Upper lobe of right lung (tissue), 1 donor: ENCODE measurements around the gene VIL1. TPM values are rescaled to one million over a fixed set of nuclear protein-coding genes. Genes with fewer than 3 reads are reported as not detected.

Experiments
- ATAC-seq: fragments of 200-7000 bp; cut with Tn5 transposase; one replicate; pipeline ENCODE4 v1.9.1; 2020; ENCODE audit warnings: mild to moderate bottlenecking, moderate library complexity
- DNase-seq: peaks from one replicate; pipeline ENCODE4 v3.0.0-alpha.2; 2020
- H3K27ac ChIP-seq: fragments of 200-600 bp; one replicate; pipeline ENCODE4 v1.8.0; 2022
- H3K27me3 ChIP-seq: fragments of 200-600 bp; one replicate; pipeline ENCODE4 v1.8.0; 2022; ENCODE audit warnings: mild to moderate bottlenecking
- H3K36me3 ChIP-seq: fragments of 200-600 bp; one replicate; pipeline ENCODE4 v1.8.0; 2022
- H3K4me1 ChIP-seq: fragments of 200-600 bp; one replicate; pipeline ENCODE4 v1.8.0; 2022
- H3K4me3 ChIP-seq: fragments of 200-600 bp; one replicate; pipeline ENCODE4 v1.8.0; 2022; ENCODE audit warnings: mild to moderate bottlenecking
- H3K9me3 ChIP-seq: fragments of 200-600 bp; one replicate; pipeline ENCODE4 v1.8.0; 2022
- CTCF ChIP-seq: fragments of 200-600 bp; IDR thresholded peaks from one replicate; pipeline ENCODE4 v1.8.0; 2022; ENCODE audit warnings: antibody characterized with exemption
- intact Hi-C: fragments of 100-400 bp; cut with DNase I; formaldehyde crosslinking; loops from one replicate; pipeline ENCODE4 v1.11.0; 2022
- long read RNA-seq: library from polyadenylated mRNA; unstranded; transcript quantifications from one replicate; pipeline ENCODE4 v2.0.0, GENCODE V29; 2021
- total RNA-seq: library from RNA; stranded (reverse); fragmentation: NEBNext Ultra II Directional; extraction: Animal tissue kit (Norgen Biotek cat#: 25700); gene quantifications from one replicate; pipeline ENCODE4 v1.2.1, GENCODE V29; 2021
- donor health status: DM: no; HTN: yes; CAD: no; lungs with severe emphysema.

Gene VIL1
- total RNA-seq = not detected
- long read RNA-seq = 0 reads

GRCh38 chr2:218418717-218419458 is at the start of gene VIL1:
Gene VIL1 (plus strand): TSS chr2:218419123. CDS start chr2:218423779, 4,656 bp downstream.
- no peak within 1 kb of the TSS for H3K4me3 ChIP-seq
- H3K4me1 ChIP-seq = no peaks in the 10 kb centered on the region
- no peaks in the 10 kb centered on the region for H3K36me3 ChIP-seq
- no peak for TF ChIP-seq CTCF
- intact Hi-C loops = no loop called here
- ATAC-seq = peak; percentile 10
- no peaks in the 10 kb centered on the region for H3K9me3 ChIP-seq
- no peak for DNase-seq
- H3K27ac ChIP-seq = no peak within 1 kb of the TSS
- H3K27me3 ChIP-seq = no peaks in the 10 kb centered on the region

- DNase-seq = peak; percentile 70
- TF ChIP-seq CTCF = no peak
- Histone ChIP-seq H3K27ac (peak overlapping the region; percentile 98), H3K4me1 (peaks cover 36% of the 10 kb centered on the region), H3K36me3 (no peaks in the 10 kb centered on the region), H3K27me3 (no peaks in the 10 kb centered on the region), H3K9me3 (no peaks in the 10 kb centered on the region), H3K4me3 (peak overlapping the region; percentile 65)
- intact Hi-C loops = no loop called here
- peak; percentile 35 for ATAC-seq
Observed at GRCh38 chr2:218369330-218369729, 49.6 kb upstream of the VIL1 start.

- no peaks in the 10 kb centered on the region for H3K9me3 ChIP-seq
- intact Hi-C loops = no loop called here
- ATAC-seq (peak; percentile 64), DNase-seq (peak; percentile 82)
- no peaks in the 10 kb centered on the region for H3K27me3 ChIP-seq
- H3K4me3 ChIP-seq = no peak overlapping the region
- H3K4me1 ChIP-seq = peaks cover 36% of the 10 kb centered on the region
- TF ChIP-seq CTCF = no peak
- peak overlapping the region; percentile 98 for H3K27ac ChIP-seq
- H3K36me3 ChIP-seq = no peaks in the 10 kb centered on the region
Observed at GRCh38 chr2:218370410-218371063, 48.4 kb upstream of the VIL1 start.

GRCh38 chr2:218371983-218372350 is 47.0 kb upstream of the VIL1 start:
- H3K27ac ChIP-seq = peak overlapping the region; percentile 98
- ATAC-seq = no peak
- TF ChIP-seq CTCF = no peak

GRCh38 chr2:218374795-218375194 is 44.1 kb upstream of the VIL1 start:
- intact Hi-C loops = no loop called here

More at GRCh38 chr2:218371983-218372350, 47.0 kb upstream of the VIL1 start:
- Histone ChIP-seq H3K36me3 (no peaks in the 10 kb centered on the region), H3K9me3 (no peaks in the 10 kb centered on the region), H3K4me1 (peaks cover 36% of the 10 kb centered on the region), H3K4me3 (no peak overlapping the region), H3K27me3 (no peaks in the 10 kb centered on the region)
- intact Hi-C loops = no loop called here
- DNase-seq = no peak

More at GRCh38 chr2:218374795-218375194, 44.1 kb upstream of the VIL1 start:
- Histone ChIP-seq H3K27me3 (no peaks in the 10 kb centered on the region), H3K4me1 (peaks cover 19% of the 10 kb centered on the region), H3K9me3 (no peaks in the 10 kb centered on the region), H3K36me3 (no peaks in the 10 kb centered on the region), H3K4me3 (no peak overlapping the region), H3K27ac (no peak overlapping the region)
- TF ChIP-seq CTCF = no peak
- ATAC-seq = no peak
- DNase-seq = no peak
